IPS-15b (cell line): ENCODE results near the gene MRPL14.

Experiments used
- H3K27me3 ChIP-seq: one replicate; pipeline ENCODE4 v1.6.1; 2013; ENCODE audit warnings: low read length; ENCODE audit not compliant: control insufficient read depth, insufficient read depth
- H3K36me3 ChIP-seq: one replicate; pipeline ENCODE4 v1.6.1; 2013; ENCODE audit warnings: low read length; ENCODE audit not compliant: control insufficient read depth, insufficient read depth
- H3K4me1 ChIP-seq: one replicate; pipeline ENCODE4 v1.6.1; 2013; ENCODE audit warnings: mild to moderate bottlenecking, low read length; ENCODE audit not compliant: control insufficient read depth, insufficient read depth
- H3K4me3 ChIP-seq: one replicate; pipeline ENCODE4 v1.5.1; 2013; ENCODE audit warnings: low read depth, low read length
- H3K9ac ChIP-seq: one replicate; pipeline ENCODE4 v1.6.1; 2013; ENCODE audit warnings: low read depth, mild to moderate bottlenecking, low read length
- H3K9me3 ChIP-seq: one replicate; pipeline ENCODE4 v1.6.1; 2013; ENCODE audit warnings: mild to moderate bottlenecking, low read length; ENCODE audit not compliant: control insufficient read depth, insufficient read depth

Gene MRPL14

GRCh38 chr6:44064089-44064947 is 62.9 kb downstream of the MRPL14 start:
- H3K4me1 ChIP-seq, result peaks cover 3% of the 10 kb centered on the region
- H3K36me3 ChIP-seq, result no peaks in the 10 kb centered on the region
- H3K27me3 ChIP-seq, result no peaks in the 10 kb centered on the region
- H3K9ac ChIP-seq, result peak overlapping the region; percentile 37
- no peaks in the 10 kb centered on the region for H3K9me3 ChIP-seq
- no peak overlapping the region for H3K4me3 ChIP-seq

GRCh38 chr6:44063561-44064059 is 63.6 kb downstream of the MRPL14 start:
- Histone ChIP-seq H3K9ac (no peak overlapping the region), H3K4me1 (peaks cover 4% of the 10 kb centered on the region), H3K4me3 (no peak overlapping the region), H3K36me3 (no peaks in the 10 kb centered on the region), H3K9me3 (no peaks in the 10 kb centered on the region), H3K27me3 (no peaks in the 10 kb centered on the region)
